CD14-positive monocyte (primary cell): ENCODE measurements around the gene SBSN. TPM values are rescaled to one million over a fixed set of nuclear protein-coding genes. Genes with fewer than 3 reads are reported as not detected.

ENCODE experiments used
- DNase-seq, 3 donors: peaks; one replicate each; pipeline ENCODE4 v3.0.0-alpha.2; 2011 to 2022
- H2AFZ ChIP-seq: 2 replicates; pipeline ENCODE4 v1.6.0; 2012; ENCODE audit warnings: mild to moderate bottlenecking, low read depth, low read length, inconsistent platforms; ENCODE audit not compliant: insufficient read depth, poor library complexity, severe bottlenecking
- H3K27ac ChIP-seq, 2 donors: 1 replicate in 1 of 2; 2 replicates in 1 of 2; pipeline ENCODE4 v1.5.1; 2012 to 2013; ENCODE audit warnings: low read length in 2 of 2, control low read depth in 1 of 2, inconsistent platforms in 1 of 2, low read depth in 1 of 2, mild to moderate bottlenecking in 1 of 2
- H3K27me3 ChIP-seq, 2 donors: one replicate each; pipeline versions ENCODE4 v1.6.0 to v1.6.1; 2011 to 2013; ENCODE audit warnings: low read length in 2 of 2; ENCODE audit not compliant: control insufficient read depth in 2 of 2, insufficient read depth in 2 of 2
- H3K36me3 ChIP-seq, 2 donors: replicated peaks in 1 of 2; 1 replicate in 1 of 2; 2 replicates in 1 of 2; pipeline versions ENCODE4 v1.5.1 to v1.6.1; 2012 to 2013; ENCODE audit warnings: low read length in 2 of 2, control low read depth in 1 of 2, inconsistent platforms in 1 of 2, mild to moderate bottlenecking in 1 of 2; ENCODE audit not compliant: insufficient read depth in 2 of 2, control insufficient read depth in 1 of 2
- H3K4me1 ChIP-seq, 2 donors: 1 replicate in 1 of 2; 2 replicates in 1 of 2; pipeline versions ENCODE4 v1.5.1 to v1.6.1; 2012 to 2013; ENCODE audit warnings: low read length in 2 of 2, control low read depth in 1 of 2, inconsistent platforms in 1 of 2, mild to moderate bottlenecking in 1 of 2, moderate library complexity in 1 of 2; ENCODE audit not compliant: insufficient read depth in 2 of 2, control insufficient read depth in 1 of 2
- H3K4me2 ChIP-seq: replicated peaks from 2 replicates; pipeline ENCODE3; 2012; ENCODE audit warnings: low read length, moderate library complexity, mild to moderate bottlenecking; ENCODE audit not compliant: poor library complexity, severe bottlenecking; ENCODE audit errors: extremely low read depth
- H3K4me3 ChIP-seq, 3 experiments: fragments of 200-600 bp in 1 of 3; sonication (generic) in 1 of 3; replicated peaks in 1 of 3; 1 replicate in 2 of 3; 2 replicates in 1 of 3; pipeline ENCODE4 v1.5.1; 2011 to 2013; ENCODE audit warnings: low read length in 3 of 3, mild to moderate bottlenecking in 3 of 3, control low read depth in 2 of 3, low read depth in 2 of 3, inconsistent platforms in 1 of 3, moderate library complexity in 1 of 3
- H3K79me2 ChIP-seq: 2 replicates; pipeline ENCODE4 v1.6.0; 2012; ENCODE audit warnings: mild to moderate bottlenecking, control low read depth, inconsistent platforms, low read length, moderate library complexity; ENCODE audit not compliant: insufficient read depth
- H3K9ac ChIP-seq: 2 replicates; pipeline ENCODE4 v1.6.0; 2017; ENCODE audit warnings: low read length, mild to moderate bottlenecking; ENCODE audit not compliant: insufficient read depth, poor library complexity, severe bottlenecking
- H3K9me3 ChIP-seq, 2 donors: replicated peaks in 1 of 2; 1 replicate in 1 of 2; 2 replicates in 1 of 2; pipeline versions ENCODE4 v1.5.1 to v1.6.1; 2012 to 2013; ENCODE audit warnings: low read length in 2 of 2, control low read depth in 1 of 2; ENCODE audit not compliant: control insufficient read depth in 1 of 2, insufficient read depth in 1 of 2
- H4K20me1 ChIP-seq: 2 replicates; pipeline ENCODE4 v1.6.0; 2012; ENCODE audit warnings: mild to moderate bottlenecking, low read length, control low read depth, moderate library complexity; ENCODE audit not compliant: insufficient read depth
- H3K27ac Mint-ChIP-seq, 7 donors: one replicate each; pipeline ENCODE4 v1.8.0; 2020; ENCODE audit warnings: mild to moderate bottlenecking in 7 of 7, mixed read lengths in 7 of 7, moderate library complexity in 6 of 7, inconsistent platforms in 2 of 7
- H3K27me3 Mint-ChIP-seq, 3 donors: one replicate each; pipeline ENCODE4 v1.8.0; 2021 to 2022; ENCODE audit warnings: low read depth in 3 of 3, mild to moderate bottlenecking in 3 of 3, mixed read lengths in 3 of 3, moderate library complexity in 3 of 3, inconsistent platforms in 1 of 3
- H3K36me3 Mint-ChIP-seq, 2 donors: one replicate each; pipeline ENCODE4 v1.8.0; 2020; ENCODE audit warnings: mixed read lengths in 2 of 2, inconsistent platforms in 1 of 2, mild to moderate bottlenecking in 1 of 2
- H3K4me1 Mint-ChIP-seq: one replicate; pipeline ENCODE4 v1.8.0; 2020; ENCODE audit warnings: mild to moderate bottlenecking, mixed read lengths
- H3K4me3 Mint-ChIP-seq, 2 donors: one replicate each; pipeline ENCODE4 v1.8.0; 2020; ENCODE audit warnings: mild to moderate bottlenecking in 2 of 2, mixed read lengths in 2 of 2, moderate library complexity in 1 of 2
- H3K9me3 Mint-ChIP-seq, 7 donors: one replicate each; pipeline ENCODE4 v1.8.0; 2020 to 2022; ENCODE audit warnings: mixed read lengths in 7 of 7, mild to moderate bottlenecking in 6 of 7, moderate library complexity in 6 of 7, inconsistent platforms in 2 of 7
- WGBS: methylation state at CpG from one replicate; pipeline ENCODE4 v1.1.5; 2013; ENCODE audit warnings: missing lambda C conversion rate; ENCODE audit not compliant: insufficient coverage; 5-methylcytosine and 5-hydroxymethylcytosine counted together
- intact Hi-C, 2 donors: fragments of 100-400 bp; cut with micrococcal nuclease; formaldehyde crosslinking; loops; one replicate each; pipeline versions ENCODE4 v1.15.0 to v1.15.1; 2023
- polyA plus RNA-seq, 3 donors: library from polyadenylated mRNA; depleted of rRNA in 1 of 3; unstranded in 2 of 3; stranded (reverse) in 1 of 3; fragments of 300-500 nt in 2 of 3; fragments of >200 nt in 1 of 3; fragmentation: Illumina TruSeq in 2 of 3; gene quantifications; 1 replicate in 2 of 3; 2 replicates in 1 of 3; pipeline ENCODE4 v1.2.3, GENCODE V29; 2012 to 2021
- TF ChIP-seq, protein P1 (sequence below): fragments of 200-600 bp; IDR thresholded peaks from one replicate; pipeline ENCODE4 v1.8.0; 2022; ENCODE audit warnings: antibody characterized with exemption, mild to moderate bottlenecking

The SBSN gene
- polyA plus RNA-seq, 3 donors: not detected

DNA sequence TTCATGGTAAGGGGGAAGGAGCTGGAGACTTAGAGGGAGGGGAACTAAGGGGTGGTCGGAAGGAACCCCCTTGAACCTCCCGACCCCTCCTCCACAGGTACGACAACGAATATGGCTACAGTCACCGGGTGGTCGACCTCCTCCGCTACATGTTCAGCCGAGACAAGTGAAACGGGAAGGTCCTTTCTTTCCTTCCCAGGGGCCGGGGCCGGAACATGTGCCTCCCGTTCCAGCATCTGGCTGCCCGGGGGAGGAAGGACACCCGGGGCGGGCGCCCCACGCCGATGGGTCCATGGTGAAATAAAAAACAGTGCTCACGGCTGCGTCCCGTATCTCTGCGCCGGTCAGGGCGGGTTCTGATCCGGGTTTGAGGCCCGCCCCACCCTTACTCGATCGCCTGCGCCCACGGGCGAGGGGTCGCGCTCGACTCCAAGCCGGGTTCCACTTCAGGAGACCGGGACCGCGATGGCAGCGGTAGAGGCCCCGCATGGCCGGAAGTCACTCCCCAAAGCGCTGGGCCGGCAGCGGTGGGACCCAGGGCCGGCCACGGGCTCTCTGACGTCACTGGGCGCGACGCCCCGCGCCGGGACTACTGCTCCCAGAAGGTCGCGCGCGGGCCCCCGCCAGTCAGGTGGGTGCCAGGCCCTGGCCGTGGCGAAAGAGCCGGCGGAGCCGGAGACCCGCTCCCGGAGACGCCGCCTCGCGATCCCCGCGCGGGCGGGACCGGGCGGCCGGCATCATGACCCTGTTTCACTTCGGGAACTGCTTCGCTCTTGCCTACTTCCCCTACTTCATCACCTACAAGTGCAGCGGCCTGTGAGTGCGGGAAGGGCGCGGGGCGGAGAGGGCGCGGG is 17.1 kb upstream of the SBSN start, which contains the start of gene TMEM147:
Gene TMEM147, plus strand, starts transcription at position 626 of the 854 bp plus-strand sequence. Its CDS starts 114 bp downstream, at position 740.
- H3K36me3 Mint-ChIP-seq: peaks cover 19 to 23% of the 10 kb centered on the region in 2 donors
- no peaks in the 10 kb centered on the region for H3K9me3 Mint-ChIP-seq
- peak within 1 kb of the TSS; percentile 94 for H2AFZ ChIP-seq
- H3K79me2 ChIP-seq: peaks cover 8% of the 10 kb centered on the region
- peak within 1 kb of the TSS; percentile 68 to 92 (median 77) for H3K27ac Mint-ChIP-seq
- peak within 1 kb of the TSS; percentile 96 for H3K4me2 ChIP-seq
- H3K27me3 ChIP-seq: no peaks in the 10 kb centered on the region
- peak within 1 kb of the TSS; percentile 71 to 88 for H3K27ac ChIP-seq
- H3K9me3 ChIP-seq: no peaks in the 10 kb centered on the region
- H3K4me1 Mint-ChIP-seq: peaks cover 30% of the 10 kb centered on the region
- peaks cover 0 to 2% (median 0%) of the 10 kb centered on the region in 3 donors for H3K27me3 Mint-ChIP-seq
- intact Hi-C loops: loop anchor here in 1 of 2 donors (5.0 kb wide), 1 partner anchor 172 kb away; the partner anchor contains the start of gene KMT2B
- H3K4me3 ChIP-seq: peak within 1 kb of the TSS; percentile 81 to 90 (median 83)
- H3K36me3 ChIP-seq: peaks cover 4 to 9% of the 10 kb centered on the region in 2 donors
- peak within 1 kb of the TSS; percentile 90 for H3K9ac ChIP-seq
- peaks cover 4% of the 10 kb centered on the region for H4K20me1 ChIP-seq
- DNase-seq: peak; percentile 69 to 83 (median 82)
- TF ChIP-seq, protein P1, sequence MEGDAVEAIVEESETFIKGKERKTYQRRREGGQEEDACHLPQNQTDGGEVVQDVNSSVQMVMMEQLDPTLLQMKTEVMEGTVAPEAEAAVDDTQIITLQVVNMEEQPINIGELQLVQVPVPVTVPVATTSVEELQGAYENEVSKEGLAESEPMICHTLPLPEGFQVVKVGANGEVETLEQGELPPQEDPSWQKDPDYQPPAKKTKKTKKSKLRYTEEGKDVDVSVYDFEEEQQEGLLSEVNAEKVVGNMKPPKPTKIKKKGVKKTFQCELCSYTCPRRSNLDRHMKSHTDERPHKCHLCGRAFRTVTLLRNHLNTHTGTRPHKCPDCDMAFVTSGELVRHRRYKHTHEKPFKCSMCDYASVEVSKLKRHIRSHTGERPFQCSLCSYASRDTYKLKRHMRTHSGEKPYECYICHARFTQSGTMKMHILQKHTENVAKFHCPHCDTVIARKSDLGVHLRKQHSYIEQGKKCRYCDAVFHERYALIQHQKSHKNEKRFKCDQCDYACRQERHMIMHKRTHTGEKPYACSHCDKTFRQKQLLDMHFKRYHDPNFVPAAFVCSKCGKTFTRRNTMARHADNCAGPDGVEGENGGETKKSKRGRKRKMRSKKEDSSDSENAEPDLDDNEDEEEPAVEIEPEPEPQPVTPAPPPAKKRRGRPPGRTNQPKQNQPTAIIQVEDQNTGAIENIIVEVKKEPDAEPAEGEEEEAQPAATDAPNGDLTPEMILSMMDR: no peak
- H3K4me1 ChIP-seq: peaks cover 21 to 28% of the 10 kb centered on the region in 2 donors
- H3K4me3 Mint-ChIP-seq: peak within 1 kb of the TSS; percentile 87 to 93
- under 1% methylated on average over 83 of the region's 85 CpGs for WGBS

- H3K36me3 ChIP-seq: peaks cover 4 to 9% of the 10 kb centered on the region in 2 donors
- Mint-ChIP-seq H3K9me3 (no peaks in the 10 kb centered on the region), H3K4me3 (peak overlapping the region; percentile 87 to 93), H3K27me3 (peaks cover 0 to 4% (median 0%) of the 10 kb centered on the region in 3 donors), H3K27ac (peak overlapping the region in 4 of 7 donors; percentile 53 to 83 (median 72)), H3K36me3 (peaks cover 19 to 23% of the 10 kb centered on the region in 2 donors), H3K4me1 (peaks cover 29% of the 10 kb centered on the region)
- WGBS: 93% methylated on average over 3 of the region's 3 CpGs
- H3K27ac ChIP-seq: peak overlapping the region in 1 of 2 donors; percentile 88
- H3K27me3 ChIP-seq: no peaks in the 10 kb centered on the region
- DNase-seq: no peak
- peak overlapping the region; percentile 96 for H3K4me2 ChIP-seq
- intact Hi-C loops: no loop called here
- peak overlapping the region; percentile 90 for H3K9ac ChIP-seq
- H3K4me1 ChIP-seq: peaks cover 21 to 28% of the 10 kb centered on the region in 2 donors
- TF ChIP-seq, protein P1: no peak
- H3K4me3 ChIP-seq: peak overlapping the region; percentile 81 to 90 (median 83)
- peaks cover 8% of the 10 kb centered on the region for H3K79me2 ChIP-seq
- H2AFZ ChIP-seq: peak overlapping the region; percentile 94
- H3K9me3 ChIP-seq: no peaks in the 10 kb centered on the region
- peaks cover 1% of the 10 kb centered on the region for H4K20me1 ChIP-seq
These were observed 16.1 kb upstream of the SBSN start for GRCh38 chr19:35544110-35544802.
